NCI-H128 (cell line): ENCODE measurements around the gene CSHL1.
"Not testable (repeated sequence)": the region's sequence is repeated elsewhere in the genome, so short reads cannot be mapped to it uniquely, and the experiment has no call there.

Source experiments
- DNase-seq: peaks from one replicate; lab custom pipeline; 2025; ENCODE audit not compliant: unreplicated experiment; lab: John Stamatoyannopoulos, UW

CSHL1 gene

GRCh38 chr17:63892316-63893037 is 18.6 kb downstream of the CSHL1 start:
- DNase-seq = not testable (repeated sequence)

GRCh38 chr17:63889026-63889848 is 21.8 kb downstream of the CSHL1 start:
- not testable (repeated sequence) for DNase-seq

GRCh38 chr17:63885119-63885518 is 25.9 kb downstream of the CSHL1 start:
- not testable (repeated sequence) for DNase-seq

GRCh38 chr17:63882626-63883126 is 28.4 kb downstream of the CSHL1 start:
- not testable (repeated sequence) for DNase-seq

GRCh38 chr17:63881935-63882601 is 29.0 kb downstream of the CSHL1 start, which contains the start of gene GH2:
Gene GH2, minus strand, starts transcription at chr17:63881944. Its CDS starts 143 bp downstream, at chr17:63881801.
- no peak for DNase-seq

- DNase-seq = not testable (repeated sequence)
Observed at GRCh38 chr17:63881337-63881736, 29.7 kb downstream of the CSHL1 start.

- no peak for DNase-seq
Observed at GRCh38 chr17:63880706-63881105, 30.4 kb downstream of the CSHL1 start.

GRCh38 chr17:63878413-63878812 is 32.6 kb downstream of the CSHL1 start:
- DNase-seq = not testable (repeated sequence)

- not testable (repeated sequence) for DNase-seq
Observed at GRCh38 chr17:63874693-63875092, 36.4 kb downstream of the CSHL1 start.

- not testable (repeated sequence) for DNase-seq
Observed at GRCh38 chr17:63874061-63874626, 36.9 kb downstream of the CSHL1 start.

GRCh38 chr17:63873577-63873976 is 37.5 kb downstream of the CSHL1 start, which contains the start of gene CSH2:
Gene CSH2, minus strand, starts transcription at chr17:63873677. Its CDS starts 63 bp downstream, at chr17:63873614.
- not testable (repeated sequence) for DNase-seq

GRCh38 chr17:63871646-63872365 is 39.3 kb downstream of the CSHL1 start:
- DNase-seq = not testable (repeated sequence)

GRCh38 chr17:63870292-63870665 is 40.8 kb downstream of the CSHL1 start:
- DNase-seq = not testable (repeated sequence)

GRCh38 chr17:63869491-63870291 is 41.4 kb downstream of the CSHL1 start:
- not testable (repeated sequence) for DNase-seq

- DNase-seq = not testable (repeated sequence)
Observed at GRCh38 chr17:63866625-63867024, 44.4 kb downstream of the CSHL1 start.
